Vagina (tissue), 2 donors: ENCODE measurements around the gene SEMA4D.

ENCODE experiments used
- POLR2A ChIP-seq, 2 donors: fragments of 450-650 bp; IDR thresholded peaks; one replicate each; pipeline ENCODE4 v1.6.1; 2017; ENCODE audit warnings: antibody characterized with exemption in 2 of 2, mild to moderate bottlenecking in 2 of 2, moderate library complexity in 2 of 2
- POLR2AphosphoS5 ChIP-seq, 2 donors: sonication (generic); formaldehyde crosslinking; IDR thresholded peaks; one replicate each; pipeline ENCODE4 v1.9.0; 2017; ENCODE audit warnings: antibody characterized with exemption in 2 of 2, mild to moderate bottlenecking in 2 of 2, low read depth in 1 of 2; ENCODE audit not compliant: insufficient read depth in 1 of 2
- TF ChIP-seq, protein P1 (sequence below), 3 experiments: fragments of 450-650 bp in 2 of 3; fragments of 200-600 bp in 1 of 3; sonication (generic) in 1 of 3; IDR thresholded peaks; one replicate each; pipeline ENCODE4 v1.5.1; 2017 to 2019; ENCODE audit warnings: antibody characterized with exemption in 3 of 3, mild to moderate bottlenecking in 2 of 3, moderate library complexity in 2 of 3

DNA sequence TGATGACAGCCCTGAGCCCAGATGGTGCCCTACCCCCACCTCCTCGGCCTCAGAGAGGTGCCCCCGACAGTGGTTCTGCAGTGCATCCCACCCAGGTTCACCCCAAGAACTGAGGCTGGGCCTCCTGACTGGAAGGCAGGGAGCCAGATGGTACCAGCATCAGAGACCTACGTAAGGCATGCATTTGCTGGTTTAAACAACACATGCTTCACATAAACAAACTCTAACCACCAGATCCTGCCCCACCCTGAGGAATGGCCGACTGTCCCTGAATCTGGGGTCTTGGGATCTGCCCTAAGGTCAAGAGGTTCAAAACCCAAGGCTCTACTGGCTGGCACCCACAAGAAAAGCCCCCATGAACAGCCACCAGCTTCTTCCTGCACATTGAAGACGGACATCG lies 106.3 kb downstream of the SEMA4D start:
- TF ChIP-seq, protein P1, sequence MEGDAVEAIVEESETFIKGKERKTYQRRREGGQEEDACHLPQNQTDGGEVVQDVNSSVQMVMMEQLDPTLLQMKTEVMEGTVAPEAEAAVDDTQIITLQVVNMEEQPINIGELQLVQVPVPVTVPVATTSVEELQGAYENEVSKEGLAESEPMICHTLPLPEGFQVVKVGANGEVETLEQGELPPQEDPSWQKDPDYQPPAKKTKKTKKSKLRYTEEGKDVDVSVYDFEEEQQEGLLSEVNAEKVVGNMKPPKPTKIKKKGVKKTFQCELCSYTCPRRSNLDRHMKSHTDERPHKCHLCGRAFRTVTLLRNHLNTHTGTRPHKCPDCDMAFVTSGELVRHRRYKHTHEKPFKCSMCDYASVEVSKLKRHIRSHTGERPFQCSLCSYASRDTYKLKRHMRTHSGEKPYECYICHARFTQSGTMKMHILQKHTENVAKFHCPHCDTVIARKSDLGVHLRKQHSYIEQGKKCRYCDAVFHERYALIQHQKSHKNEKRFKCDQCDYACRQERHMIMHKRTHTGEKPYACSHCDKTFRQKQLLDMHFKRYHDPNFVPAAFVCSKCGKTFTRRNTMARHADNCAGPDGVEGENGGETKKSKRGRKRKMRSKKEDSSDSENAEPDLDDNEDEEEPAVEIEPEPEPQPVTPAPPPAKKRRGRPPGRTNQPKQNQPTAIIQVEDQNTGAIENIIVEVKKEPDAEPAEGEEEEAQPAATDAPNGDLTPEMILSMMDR (IDR thresholded peaks at IDR 0.05): no peak
- TF ChIP-seq POLR2AphosphoS5 (IDR thresholded peaks at IDR 0.05; ENCODE audit: insufficient read depth in 1 of 2, low read depth in 1 of 2) (no peak), POLR2A (IDR thresholded peaks at IDR 0.05) (no peak)
